Measurements from ENCODE around the gene AMER2. TPM values are rescaled to one million over a fixed set of nuclear protein-coding genes. Genes with fewer than 3 reads are reported as not detected.
"Not testable (repeated sequence)": the region's sequence is repeated elsewhere in the genome, so short reads cannot be mapped to it uniquely, and the experiment has no call there.

The AMER2 gene
- total and polyA plus RNA-seq, 2 experiments from 2014 or later, result not detected

- Histone ChIP-seq H3K4me3 (no peak overlapping the region), H3K36me3 (ENCODE audit: low read depth) (no peaks in the 10 kb centered on the region), H3K4me2 (ENCODE audit: unreplicated experiment) (no peak overlapping the region), H3F3A (ENCODE audit: insufficient read depth) (no peaks in the 10 kb centered on the region), H3K9me3 (ENCODE audit: low read depth) (no peaks in the 10 kb centered on the region), H2AFZ (no peak overlapping the region), H3K4me1 (ENCODE audit: insufficient read depth) (no peaks in the 10 kb centered on the region), H3K9ac (no peak overlapping the region), H3K79me2 (ENCODE audit: insufficient read depth) (no peaks in the 10 kb centered on the region), H3K27me3 (replicated peaks; ENCODE audit: insufficient read depth) (peaks cover 37% of the 10 kb centered on the region), H3K9me2 (ENCODE audit: insufficient read depth) (no peaks in the 10 kb centered on the region), H3K27ac (no peak overlapping the region), H4K20me1 (ENCODE audit: insufficient read depth) (no peaks in the 10 kb centered on the region)
- TF ChIP-seq EZH2phosphoT487 (IDR thresholded peaks at IDR 0.05; ENCODE audit: insufficient read depth, low read depth), result no peak
- TF ChIP-seq EZH2 (IDR thresholded peaks at IDR 0.05; ENCODE audit: insufficient read depth, poor library complexity, severe bottlenecking), result no peak
- WGBS, 2 experiments (ENCODE audit: low coverage in 1 of 2, low lambda C conversion rate in 2 of 2, missing lambda C conversion rate in 2 of 2), result 62 to 66% methylated on average over 6 of the region's 6 CpGs
- in situ Hi-C loops (cut with MboI), result no loop called here
- no peak for DNase-seq
These were observed 6.4 kb downstream of the AMER2 start for GRCh38 chr13:25165663-25166062.

GRCh38 chr13:25165163-25165562 is 6.9 kb downstream of the AMER2 start:
- H3K9ac ChIP-seq; H3K4me2 ChIP-seq (ENCODE audit: unreplicated experiment); H3K9me3 ChIP-seq (ENCODE audit: low read depth); H3K36me3 ChIP-seq (ENCODE audit: low read depth); H3K4me1 ChIP-seq (ENCODE audit: insufficient read depth); H3K9me2 ChIP-seq (ENCODE audit: insufficient read depth); H3K4me3 ChIP-seq; H3K27ac ChIP-seq; H4K20me1 ChIP-seq (ENCODE audit: insufficient read depth); H2AFZ ChIP-seq; H3K79me2 ChIP-seq (ENCODE audit: insufficient read depth); DNase-seq; H3F3A ChIP-seq (ENCODE audit: insufficient read depth); in situ Hi-C loops (cut with MboI): not testable (repeated sequence)
- 21 to 27% methylated on average over 5 of the region's 5 CpGs for WGBS, 2 experiments (ENCODE audit: low coverage in 1 of 2, low lambda C conversion rate in 2 of 2, missing lambda C conversion rate in 2 of 2)
- peaks cover 32% of the 10 kb centered on the region for H3K27me3 ChIP-seq (replicated peaks; ENCODE audit: insufficient read depth)

GRCh38 chr13:25157681-25158080 is 14.4 kb downstream of the AMER2 start:
- Histone ChIP-seq H3K9me3 (ENCODE audit: low read depth) (no peaks in the 10 kb centered on the region), H3K9me2 (ENCODE audit: insufficient read depth) (no peaks in the 10 kb centered on the region), H4K20me1 (ENCODE audit: insufficient read depth) (no peaks in the 10 kb centered on the region), H2AFZ (no peak overlapping the region), H3K4me2 (ENCODE audit: unreplicated experiment) (no peak overlapping the region), H3K9ac (no peak overlapping the region), H3K4me3 (no peak overlapping the region), H3K4me1 (ENCODE audit: insufficient read depth) (no peaks in the 10 kb centered on the region), H3K36me3 (ENCODE audit: low read depth) (no peaks in the 10 kb centered on the region), H3K27me3 (replicated peaks; ENCODE audit: insufficient read depth) (no peaks in the 10 kb centered on the region; the same call in 1 of the 2 replicates), H3K27ac (no peak overlapping the region), H3K79me2 (ENCODE audit: insufficient read depth) (no peaks in the 10 kb centered on the region), H3F3A (ENCODE audit: insufficient read depth) (no peaks in the 10 kb centered on the region)
- no peak for TF ChIP-seq EZH2 (IDR thresholded peaks at IDR 0.05; ENCODE audit: insufficient read depth, poor library complexity, severe bottlenecking)
- no peak for TF ChIP-seq EZH2phosphoT487 (IDR thresholded peaks at IDR 0.05; ENCODE audit: insufficient read depth, low read depth)
- 53 to 61% methylated on average over 2 of the region's 2 CpGs for WGBS, 2 experiments (ENCODE audit: low coverage in 1 of 2, low lambda C conversion rate in 2 of 2, missing lambda C conversion rate in 2 of 2)
- DNase-seq, result no peak
- in situ Hi-C loops (cut with MboI), result no loop called here

- WGBS, 2 experiments (ENCODE audit: low coverage in 1 of 2, low lambda C conversion rate in 2 of 2, missing lambda C conversion rate in 2 of 2), result 0 to 5% methylated on average over 2 of the region's 2 CpGs
- Histone ChIP-seq H3K4me1 (ENCODE audit: insufficient read depth) (no peaks in the 10 kb centered on the region), H3K9ac (no peak overlapping the region), H2AFZ (no peak overlapping the region), H3K9me2 (ENCODE audit: insufficient read depth) (no peaks in the 10 kb centered on the region), H4K20me1 (ENCODE audit: insufficient read depth) (no peaks in the 10 kb centered on the region), H3K27me3 (replicated peaks; ENCODE audit: insufficient read depth) (peaks cover 9% of the 10 kb centered on the region), H3K79me2 (ENCODE audit: insufficient read depth) (no peaks in the 10 kb centered on the region), H3F3A (ENCODE audit: insufficient read depth) (no peaks in the 10 kb centered on the region), H3K9me3 (ENCODE audit: low read depth) (no peaks in the 10 kb centered on the region), H3K4me3 (no peak overlapping the region), H3K4me2 (ENCODE audit: unreplicated experiment) (no peak overlapping the region), H3K36me3 (ENCODE audit: low read depth) (no peaks in the 10 kb centered on the region), H3K27ac (no peak overlapping the region)
- no peak for DNase-seq
- in situ Hi-C loops (cut with MboI), result no loop called here
- TF ChIP-seq EZH2 (IDR thresholded peaks at IDR 0.05; ENCODE audit: insufficient read depth, poor library complexity, severe bottlenecking) (no peak), EZH2phosphoT487 (IDR thresholded peaks at IDR 0.05; ENCODE audit: insufficient read depth, low read depth) (no peak)
These were observed 18.4 kb downstream of the AMER2 start for GRCh38 chr13:25153736-25154135.

- Histone ChIP-seq H3K9me3 (ENCODE audit: low read depth) (no peaks in the 10 kb centered on the region), H3K36me3 (ENCODE audit: low read depth) (no peaks in the 10 kb centered on the region), H3K9ac (no peak overlapping the region), H3F3A (ENCODE audit: insufficient read depth) (no peaks in the 10 kb centered on the region), H3K4me3 (no peak overlapping the region), H3K27ac (no peak overlapping the region), H3K79me2 (ENCODE audit: insufficient read depth) (no peaks in the 10 kb centered on the region), H3K4me2 (ENCODE audit: unreplicated experiment) (no peak overlapping the region), H2AFZ (no peak overlapping the region), H3K27me3 (replicated peaks; ENCODE audit: insufficient read depth) (peaks cover 9% of the 10 kb centered on the region), H4K20me1 (ENCODE audit: insufficient read depth) (no peaks in the 10 kb centered on the region), H3K9me2 (ENCODE audit: insufficient read depth) (no peaks in the 10 kb centered on the region), H3K4me1 (ENCODE audit: insufficient read depth) (no peaks in the 10 kb centered on the region)
- whole genome bisulfite sequencing, 2 experiments (ENCODE audit: low coverage in 1 of 2, low lambda C conversion rate in 2 of 2, missing lambda C conversion rate in 2 of 2), result 14 to 17% methylated on average over 5 of the region's 5 CpGs
- no peak for DNase-seq
- TF ChIP-seq EZH2 (IDR thresholded peaks at IDR 0.05; ENCODE audit: insufficient read depth, poor library complexity, severe bottlenecking), result no peak
- TF ChIP-seq EZH2phosphoT487 (IDR thresholded peaks at IDR 0.05; ENCODE audit: insufficient read depth, low read depth), result no peak
- in situ Hi-C loops (cut with MboI), result no loop called here
These were observed 20.4 kb downstream of the AMER2 start for GRCh38 chr13:25151626-25152195.
